Measurements from ENCODE around the gene KLHDC1. TPM values are rescaled to one million over a fixed set of nuclear protein-coding genes. Genes with fewer than 3 reads are reported as not detected.

KLHDC1 gene
- total RNA-seq, 1 experiment from 2014 or later, result 0.98 TPM

- ATAC-seq (no peak), DNase-seq (ENCODE audit: low read depth, low spot score) (no peak)
- no peak overlapping the region for H3K27ac ChIP-seq (ENCODE audit: low read depth, low read length)
- CTCF ChIA-PET, result no interaction called here
- TF ChIP-seq FOSL1 (IDR thresholded peaks at IDR 0.05; ENCODE audit: low read depth), result no peak
- no peak for TF ChIP-seq EZH2phosphoT487 (IDR thresholded peaks at IDR 0.05; ENCODE audit: borderline replicate concordance)
- TF ChIP-seq ZBTB33 (IDR thresholded peaks at IDR 0.05; ENCODE audit: extremely low read depth, insufficient replicate concordance, low read length), result no peak
- TF ChIP-seq YY1 (IDR thresholded peaks at IDR 0.05; ENCODE audit: extremely low read depth, insufficient replicate concordance, low read depth, low read length), result no peak
- TF ChIP-seq MAX (IDR thresholded peaks at IDR 0.05), result no peak
- no peak for TF ChIP-seq SP1 (IDR thresholded peaks at IDR 0.05; ENCODE audit: low read depth)
- no peak for TF ChIP-seq SIN3A (IDR thresholded peaks at IDR 0.05; ENCODE audit: low read depth)
- peaks cover 58 to 71% of the 10 kb centered on the region in 2 experiments for H3K36me3 ChIP-seq (ENCODE audit: control insufficient read depth in 1 of 2, insufficient read depth in 2 of 2, low read length in 2 of 2)
- no TSS peak for BruUV-seq (replicated peaks)
- RAD21 ChIA-PET (ENCODE audit: low non-redundant PET in 1 of 2, low total read pairs in 2 of 2, uncharacterized antibody in 2 of 2, unreplicated experiment in 2 of 2), result no interaction called here
- no peak overlapping the region for H2AFZ ChIP-seq (ENCODE audit: low read depth, low read length, poor library complexity, severe bottlenecking)
- no peaks in the 10 kb centered on the region for H3K4me1 ChIP-seq (ENCODE audit: control insufficient read depth in 1 of 2, insufficient read depth in 2 of 2, low read length in 2 of 2)
- H3K4me2 ChIP-seq (ENCODE audit: low read length), result no peak overlapping the region
- H3K9ac ChIP-seq (ENCODE audit: low read length), result no peak overlapping the region
- intact Hi-C loops (cut with micrococcal nuclease), result loop anchor here (5.0 kb wide), 1 partner anchor 154 kb away; no protein-coding TSS in a partner anchor
- no peaks in the 10 kb centered on the region for H3K9me2 ChIP-seq (ENCODE audit: insufficient read depth)
- POLR2A ChIA-PET, result no interaction called here
- H3K79me2 ChIP-seq (ENCODE audit: insufficient read depth, low read length), result no peaks in the 10 kb centered on the region
- no peak overlapping the region for H3K4me3 ChIP-seq (replicated peaks in 1 of 2; ENCODE audit: low read depth in 1 of 2, low read length in 2 of 2)
- no peaks in the 10 kb centered on the region for H3K27me3 ChIP-seq (ENCODE audit: insufficient read depth, low read length)
- H4K20me1 ChIP-seq (ENCODE audit: insufficient read depth), result 0 out of 2 replicates have a peak, but pooled peaks cover 4% of the 10 kb centered on the region
- no peaks in the 10 kb centered on the region for H3K9me3 ChIP-seq (ENCODE audit: control insufficient read depth in 1 of 2, insufficient read depth in 1 of 2, low read depth in 1 of 2, low read length in 2 of 2)
Observed at GRCh38 chr14:49786315-49786714, 93.4 kb downstream of the KLHDC1 start.

- BruUV-seq (replicated peaks), result no TSS peak
- ChIA-PET POLR2A (no interaction called here), RAD21 (ENCODE audit: low non-redundant PET in 1 of 2, low total read pairs in 2 of 2, uncharacterized antibody in 2 of 2, unreplicated experiment in 2 of 2) (no interaction called here), CTCF (no interaction called here)
- H3K27ac ChIP-seq (ENCODE audit: low read depth, low read length), result no peak overlapping the region
- H2AFZ ChIP-seq (ENCODE audit: low read depth, low read length, poor library complexity, severe bottlenecking), result no peak overlapping the region
- no peaks in the 10 kb centered on the region for H3K27me3 ChIP-seq (ENCODE audit: insufficient read depth, low read length)
- no peaks in the 10 kb centered on the region; the same call in 1 of the 2 replicates for H4K20me1 ChIP-seq (ENCODE audit: insufficient read depth)
- H3K4me1 ChIP-seq (ENCODE audit: control insufficient read depth in 1 of 2, insufficient read depth in 2 of 2, low read length in 2 of 2), result no peaks in the 10 kb centered on the region
- H3K9me3 ChIP-seq (ENCODE audit: control insufficient read depth in 1 of 2, insufficient read depth in 1 of 2, low read depth in 1 of 2, low read length in 2 of 2), result no peaks in the 10 kb centered on the region
- no peak overlapping the region for H3K9ac ChIP-seq (ENCODE audit: low read length)
- H3K36me3 ChIP-seq (ENCODE audit: control insufficient read depth in 1 of 2, insufficient read depth in 2 of 2, low read length in 2 of 2), result peaks cover 20 to 55% of the 10 kb centered on the region in 2 experiments
- H3K4me2 ChIP-seq (ENCODE audit: low read length), result no peak overlapping the region
- no peaks in the 10 kb centered on the region for H3K79me2 ChIP-seq (ENCODE audit: insufficient read depth, low read length)
- ATAC-seq (no peak), DNase-seq (ENCODE audit: low read depth, low spot score) (no peak)
- intact Hi-C loops (cut with micrococcal nuclease), result loop anchor here (5.0 kb wide), 1 partner anchor 40 kb away; no protein-coding TSS in a partner anchor
- no peaks in the 10 kb centered on the region for H3K9me2 ChIP-seq (ENCODE audit: insufficient read depth)
- no peak overlapping the region for H3K4me3 ChIP-seq (replicated peaks in 1 of 2; ENCODE audit: low read depth in 1 of 2, low read length in 2 of 2)
- TF ChIP-seq TCF7L2 (IDR thresholded peaks at IDR 0.05; ENCODE audit: borderline replicate concordance, extremely low read depth, insufficient read depth, insufficient read length) (no peak), EGR1 (IDR thresholded peaks at IDR 0.05; ENCODE audit: low read depth) (no peak), ELF1 (IDR thresholded peaks at IDR 0.05; ENCODE audit: borderline replicate concordance, low read depth) (no peak), REST (IDR thresholded peaks at IDR 0.05; ENCODE audit: low read depth) (no peak), EZH2phosphoT487 (IDR thresholded peaks at IDR 0.05; ENCODE audit: borderline replicate concordance) (no peak), SRF (IDR thresholded peaks at IDR 0.05; ENCODE audit: low read depth) (no peak), ATF3 (IDR thresholded peaks at IDR 0.05) (no peak), SP1 (IDR thresholded peaks at IDR 0.05; ENCODE audit: low read depth) (no peak)
Observed at GRCh38 chr14:49792618-49793017, 99.7 kb downstream of the KLHDC1 start.

Data from HCT116 (cell line).